ENCODE results near the gene NADSYN1.

The NADSYN1 gene

GRCh38 chr11:71461696-71462095 lies 8.7 kb downstream of the NADSYN1 start:
- no peak for TF ChIP-seq CTCF (IDR thresholded peaks at IDR 0.05; ENCODE audit: low read depth, low read length)
- no peak overlapping the region for H3K4me3 ChIP-seq (replicated peaks in 1 of 2; ENCODE audit: low read depth in 2 of 2, low read length in 2 of 2)
- DNase-seq (ENCODE audit: low read depth in 2 of 2) = no peak

- no peak overlapping the region for H3K4me3 ChIP-seq (replicated peaks in 1 of 2; ENCODE audit: low read depth in 2 of 2, low read length in 2 of 2)
- no peak for DNase-seq (ENCODE audit: low read depth in 2 of 2)
- no peak for TF ChIP-seq CTCF (IDR thresholded peaks at IDR 0.05; ENCODE audit: low read depth, low read length)
Observed at GRCh38 chr11:71462726-71463125, 9.7 kb downstream of the NADSYN1 start.

- no peak for DNase-seq (ENCODE audit: low read depth in 2 of 2)
- TF ChIP-seq CTCF (IDR thresholded peaks at IDR 0.05; ENCODE audit: low read depth, low read length) = no peak
Observed at GRCh38 chr11:71463331-71464211, 10.6 kb downstream of the NADSYN1 start.

GRCh38 chr11:71465054-71465453 lies 12.1 kb downstream of the NADSYN1 start:
- no peak for TF ChIP-seq CTCF (IDR thresholded peaks at IDR 0.05; ENCODE audit: low read depth, low read length)
- H3K4me3 ChIP-seq (replicated peaks in 1 of 2; ENCODE audit: low read depth in 2 of 2, low read length in 2 of 2) = no peak overlapping the region
- no peak for DNase-seq (ENCODE audit: low read depth in 2 of 2)

More at GRCh38 chr11:71463331-71464211, 10.6 kb downstream of the NADSYN1 start:
- H3K4me3 ChIP-seq (replicated peaks in 1 of 2; ENCODE audit: low read depth in 2 of 2, low read length in 2 of 2) = no peak overlapping the region

GRCh38 chr11:71466358-71466757 lies 13.4 kb downstream of the NADSYN1 start:
- no peak for TF ChIP-seq CTCF (IDR thresholded peaks at IDR 0.05; ENCODE audit: low read depth, low read length)
- H3K4me3 ChIP-seq (replicated peaks in 1 of 2; ENCODE audit: low read depth in 2 of 2, low read length in 2 of 2) = no peak overlapping the region
- DNase-seq (ENCODE audit: low read depth in 2 of 2) = no peak

GRCh38 chr11:71467164-71467563 lies 14.2 kb downstream of the NADSYN1 start:
- no peak for DNase-seq (ENCODE audit: low read depth in 2 of 2)
- no peak for TF ChIP-seq CTCF (IDR thresholded peaks at IDR 0.05; ENCODE audit: low read depth, low read length)
- H3K4me3 ChIP-seq (replicated peaks in 1 of 2; ENCODE audit: low read depth in 2 of 2, low read length in 2 of 2) = no peak overlapping the region

All from cardiac fibroblast (primary cell).